Spleen (tissue), 3 donors: ENCODE results near the gene SLC44A1.

Experiments
- POLR2A ChIP-seq, 3 donors: fragments of 450-650 bp; IDR thresholded peaks; one replicate each; pipeline ENCODE4 v1.5.1; 2017; ENCODE audit warnings: antibody characterized with exemption in 3 of 3, mild to moderate bottlenecking in 1 of 3
- POLR2AphosphoS5 ChIP-seq, 3 donors: sonication (generic); formaldehyde crosslinking; IDR thresholded peaks; one replicate each; pipeline ENCODE4 v1.5.1; 2017; ENCODE audit warnings: antibody characterized with exemption in 3 of 3

DNA sequence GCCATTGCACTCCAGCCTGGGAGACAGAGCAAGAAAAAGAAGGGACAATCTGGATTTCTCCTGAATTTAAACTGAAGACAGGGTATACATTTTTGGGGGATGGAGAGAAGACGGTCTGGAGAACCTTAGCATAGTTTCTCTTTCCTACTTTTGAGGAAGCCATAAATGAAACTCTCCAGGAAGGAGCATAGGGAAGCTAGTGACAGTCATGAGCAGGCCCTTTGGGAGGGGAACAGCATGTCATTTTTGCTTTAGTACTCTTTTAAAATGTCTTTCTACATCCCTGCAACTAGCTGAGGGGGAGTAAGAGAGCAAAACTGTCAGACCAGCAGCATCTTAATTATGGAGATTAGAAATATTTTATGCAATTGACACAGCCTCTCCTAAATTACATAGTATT, 8.2 kb upstream of the SLC44A1 start:
- no peak for TF ChIP-seq POLR2A (IDR thresholded peaks at IDR 0.05)
- TF ChIP-seq POLR2AphosphoS5 (IDR thresholded peaks at IDR 0.05), result no peak
